GM23338 (cell line): ENCODE results near the gene APLNR.

Experiments used
- EZH2 ChIP-seq: fragments of 200-600 bp; sonication (generic); IDR thresholded peaks from one replicate; pipeline ENCODE4 v1.8.0; 2017; ENCODE audit warnings: antibody characterized with exemption, mild to moderate bottlenecking, low read depth; ENCODE audit not compliant: unreplicated experiment
- REST ChIP-seq: IDR thresholded peaks from one replicate; pipeline ENCODE4 v1.6.1; 2018; ENCODE audit warnings: antibody characterized with exemption; ENCODE audit not compliant: unreplicated experiment

- TF ChIP-seq EZH2 (no peak), REST (no peak)
Observed at GRCh38 chr11:57230791-57231538, 6.1 kb downstream of the APLNR start.
